ENCODE data around the gene TCERG1L.

GRCh38 chr10:131218811-131219583, 92.5 kb downstream of the TCERG1L start:
- TF ChIP-seq REST (IDR thresholded peaks at IDR 0.05; ENCODE audit: insufficient read depth in 1 of 2, low read depth in 2 of 2, low read length in 2 of 2): no peak
- no peak for TF ChIP-seq POLR2AphosphoS5 (IDR thresholded peaks at IDR 0.05; ENCODE audit: low read depth, low read length)
